Activated CD8-positive, alpha-beta memory T cell treated with anti-CD3 and anti-CD28 coated beads, Interleukin-2, amount 50 U/mL, for 48 hours (primary cell): Measurements from ENCODE around the gene GOSR1.
"Not testable (repeated sequence)": the region's sequence is repeated elsewhere in the genome, so short reads cannot be mapped to it uniquely, and the experiment has no call there.

ENCODE experiments used
- DNase-seq: peaks from one replicate; pipeline ENCODE4 v3.0.0-alpha.2; 2020

The GOSR1 gene

GRCh38 chr17:30563131-30563904 is 86.1 kb downstream of the GOSR1 start:
- not testable (repeated sequence) for DNase-seq

DNA sequence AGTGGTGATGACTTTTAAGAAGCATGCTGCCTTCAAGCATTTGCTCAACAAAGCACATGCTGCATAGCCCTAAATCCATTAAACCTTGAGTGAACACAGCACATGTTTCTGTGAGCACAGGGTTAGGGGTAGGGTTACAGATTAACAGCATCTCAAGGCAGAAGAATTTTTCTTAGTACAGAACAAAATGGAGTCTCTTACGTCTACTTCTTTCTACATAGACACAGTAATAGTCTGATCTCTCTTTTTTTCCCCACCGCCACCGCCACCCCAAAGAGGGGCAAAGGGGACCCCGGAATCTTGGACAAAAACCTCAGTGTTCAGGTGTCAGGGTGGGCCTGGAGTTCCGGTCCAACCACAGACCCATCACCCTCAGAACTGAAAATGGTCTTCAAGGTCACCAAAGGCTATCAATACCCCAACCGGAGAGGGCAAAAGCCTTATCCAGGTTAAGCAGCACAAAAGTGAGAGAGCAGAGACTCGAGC is 86.7 kb downstream of the GOSR1 start:
- not testable (repeated sequence) for DNase-seq

GRCh38 chr17:30564422-30565072 is 87.3 kb downstream of the GOSR1 start:
- DNase-seq, result not testable (repeated sequence)

GRCh38 chr17:30565073-30565935 is 88.1 kb downstream of the GOSR1 start:
- no peak for DNase-seq

DNA sequence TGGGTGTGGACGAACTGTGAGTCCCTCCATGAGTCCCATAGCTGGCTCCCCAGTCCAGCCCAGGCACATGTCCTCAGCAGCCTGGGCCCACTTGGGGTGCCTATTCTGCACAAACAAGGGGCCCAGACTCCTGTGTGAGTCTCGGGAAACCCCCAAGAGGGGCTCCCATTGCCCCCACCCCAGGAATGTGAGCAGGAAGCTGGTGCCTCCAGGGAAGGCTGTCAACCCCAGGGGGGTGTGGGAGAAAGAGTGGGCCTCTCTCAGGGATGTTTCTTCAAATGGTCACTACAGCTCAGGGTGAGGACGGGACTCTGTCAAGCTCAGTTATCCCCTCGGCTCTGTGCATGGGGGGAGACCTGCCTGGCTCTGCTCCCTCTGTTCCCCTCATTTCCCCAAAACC is 88.9 kb downstream of the GOSR1 start:
- not testable (repeated sequence) for DNase-seq

DNA sequence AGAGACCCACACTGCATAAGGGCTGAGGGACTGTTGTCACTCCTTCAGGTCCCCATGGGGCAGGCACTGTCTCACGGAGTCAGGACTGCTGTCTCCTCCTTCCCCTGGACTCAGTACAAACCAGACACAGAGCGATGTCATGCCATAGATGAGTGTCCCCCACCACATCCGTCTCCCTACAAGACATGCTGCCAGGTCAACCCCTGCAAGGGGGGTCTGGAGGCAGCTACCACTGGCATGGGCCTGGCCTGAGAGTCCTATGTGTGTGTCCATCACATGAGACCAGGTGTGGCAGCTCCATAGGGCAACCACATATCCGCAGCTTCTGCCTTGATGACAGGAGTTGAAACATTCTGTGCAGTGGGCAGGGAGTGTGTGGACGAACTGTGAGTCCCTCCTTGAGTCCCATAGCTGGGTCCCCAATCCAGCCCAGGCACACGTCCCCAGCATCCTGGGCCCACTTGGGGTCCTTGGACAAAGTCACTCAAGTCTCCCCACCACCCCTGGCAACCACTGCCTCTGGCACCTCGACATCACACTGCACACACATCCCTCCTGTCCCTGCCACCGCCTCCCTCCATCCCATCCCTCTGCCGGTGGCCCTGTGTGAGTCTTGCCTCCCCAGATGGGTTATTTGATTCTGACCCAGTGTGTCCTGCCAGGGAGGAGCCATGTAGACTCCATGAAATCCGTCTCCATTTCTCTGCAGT is 89.5 kb downstream of the GOSR1 start:
- not testable (repeated sequence) for DNase-seq

GRCh38 chr17:30567231-30568116 is 90.3 kb downstream of the GOSR1 start:
- DNase-seq, result no peak

- DNase-seq, result no peak
These were observed 90.9 kb downstream of the GOSR1 start for GRCh38 chr17:30568117-30568430.

GRCh38 chr17:30569531-30570175 is 92.4 kb downstream of the GOSR1 start:
- not testable (repeated sequence) for DNase-seq

- DNase-seq, result no peak
These were observed 93.0 kb downstream of the GOSR1 start for GRCh38 chr17:30570191-30570590.

GRCh38 chr17:30570596-30571265 is 93.5 kb downstream of the GOSR1 start:
- DNase-seq, result no peak

- peak; percentile 36 for DNase-seq
These were observed 94.2 kb downstream of the GOSR1 start for GRCh38 chr17:30571404-30571803.

DNA sequence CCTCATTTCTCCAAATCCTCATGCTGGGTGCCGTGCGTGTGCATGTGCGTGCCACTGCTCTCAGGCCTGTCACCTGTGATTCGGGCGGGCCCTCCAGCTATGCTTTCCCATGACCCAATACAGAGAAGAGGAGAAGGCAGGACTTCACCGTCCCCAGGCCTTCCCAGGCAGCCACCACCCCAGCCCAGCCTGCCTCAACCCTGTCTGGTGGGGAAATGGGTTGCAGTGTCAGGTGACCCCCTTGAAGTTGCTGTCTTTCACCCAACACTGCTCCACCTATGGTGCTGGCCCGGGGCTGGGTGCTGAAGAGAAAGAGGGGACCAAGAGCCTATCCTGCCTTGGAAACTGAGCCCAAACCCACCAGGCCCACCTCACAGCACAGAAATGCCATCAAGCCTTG is 94.7 kb downstream of the GOSR1 start:
- peak; percentile 42 for DNase-seq

GRCh38 chr17:30572651-30573554 is 95.7 kb downstream of the GOSR1 start:
- peak; percentile 23 for DNase-seq

- DNase-seq, result peak; percentile 33
These were observed 96.5 kb downstream of the GOSR1 start for GRCh38 chr17:30573603-30574175.

- peak; percentile 15 for DNase-seq
These were observed 97.1 kb downstream of the GOSR1 start for GRCh38 chr17:30574309-30574708.

DNA sequence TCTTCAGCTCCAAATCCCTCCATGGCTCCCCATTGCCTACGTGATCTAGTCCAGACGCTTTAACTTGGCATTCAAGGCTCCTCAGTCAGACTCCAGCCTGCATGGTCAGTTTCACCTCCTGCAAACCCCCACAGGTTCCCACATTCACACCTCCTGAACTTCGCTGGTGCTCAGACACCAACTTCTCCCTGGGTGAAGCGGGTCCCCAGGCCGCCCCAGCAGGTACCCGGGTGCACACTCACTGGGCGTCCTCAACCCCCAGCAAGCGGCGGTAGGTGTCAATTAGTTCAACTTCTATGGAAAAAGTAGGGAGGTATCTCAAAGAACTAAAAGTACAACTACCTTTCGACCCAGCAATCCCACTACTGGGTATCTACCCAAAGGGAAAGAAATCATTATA is 97.6 kb downstream of the GOSR1 start:
- not testable (repeated sequence) for DNase-seq

- not testable (repeated sequence) for DNase-seq
These were observed 98.6 kb downstream of the GOSR1 start for GRCh38 chr17:30575648-30576325.
